HEK293 (cell line): ENCODE data around the gene UBA3.

Experiments
- BCL11A ChIP-seq: fragments of 450-650 bp; formaldehyde crosslinking; IDR thresholded peaks from 2 replicates; pipeline ENCODE4 v1.5.1; 2016; ENCODE audit warnings: low read depth, missing biosample characterization, missing genetic modification characterization
- GFI1B ChIP-seq: fragments of 450-650 bp; formaldehyde crosslinking; IDR thresholded peaks from 2 replicates; pipeline ENCODE4 v1.5.1; 2016; ENCODE audit warnings: missing biosample characterization, missing genetic modification characterization
- HOXA7 ChIP-seq: sonication (generic); formaldehyde crosslinking; IDR thresholded peaks from 2 replicates; pipeline ENCODE4 v1.8.1; 2022; ENCODE audit warnings: missing genetic modification reagents, borderline replicate concordance
- IKZF3 ChIP-seq: fragments of 450-650 bp; IDR thresholded peaks from 2 replicates; pipeline ENCODE4 v1.5.0; 2018; ENCODE audit warnings: missing biosample characterization, mild to moderate bottlenecking, missing genetic modification characterization, moderate library complexity
- KLF7 ChIP-seq: fragments of 450-650 bp; formaldehyde crosslinking; IDR thresholded peaks from 2 replicates; pipeline ENCODE4 v1.5.1; 2016; ENCODE audit warnings: missing biosample characterization, missing genetic modification characterization, borderline replicate concordance
- OSR2 ChIP-seq: fragments of 450-650 bp; formaldehyde crosslinking; IDR thresholded peaks from 2 replicates; pipeline ENCODE4 v1.5.1; 2016; ENCODE audit warnings: missing biosample characterization, missing genetic modification characterization
- OVOL3 ChIP-seq: fragments of 450-650 bp; formaldehyde crosslinking; IDR thresholded peaks from 2 replicates; pipeline ENCODE4 v1.5.1; 2016; ENCODE audit warnings: missing biosample characterization, missing genetic modification characterization
- PATZ1 ChIP-seq: fragments of 450-650 bp; formaldehyde crosslinking; IDR thresholded peaks from 2 replicates; pipeline ENCODE4 v1.5.1; 2016; ENCODE audit warnings: missing biosample characterization, missing genetic modification characterization
- PBX3 ChIP-seq: sonication (generic); formaldehyde crosslinking; IDR thresholded peaks from 2 replicates; pipeline ENCODE4 v1.8.1; 2022; ENCODE audit warnings: mild to moderate bottlenecking, moderate library complexity, missing genetic modification reagents
- PRDM6 ChIP-seq: fragments of 450-650 bp; formaldehyde crosslinking; IDR thresholded peaks from 2 replicates; pipeline ENCODE4 v1.5.1; 2017; ENCODE audit warnings: missing biosample characterization, missing genetic modification characterization
- RBAK ChIP-seq: fragments of 450-650 bp; formaldehyde crosslinking; IDR thresholded peaks from 2 replicates; pipeline ENCODE4 v1.5.1; 2016; ENCODE audit warnings: missing biosample characterization, missing genetic modification characterization
- SCRT2 ChIP-seq: fragments of 450-650 bp; formaldehyde crosslinking; IDR thresholded peaks from 2 replicates; pipeline ENCODE4 v1.5.1; 2016; ENCODE audit warnings: missing biosample characterization, missing genetic modification characterization
- WT1 ChIP-seq: fragments of 450-650 bp; formaldehyde crosslinking; IDR thresholded peaks from 2 replicates; pipeline ENCODE4 v1.5.1; 2016; ENCODE audit warnings: missing biosample characterization, missing genetic modification characterization
- YY2 ChIP-seq: fragments of 450-650 bp; formaldehyde crosslinking; IDR thresholded peaks from 2 replicates; pipeline ENCODE4 v1.5.1; 2016; ENCODE audit warnings: missing biosample characterization, missing genetic modification characterization
- ZBTB26 ChIP-seq: fragments of 450-650 bp; formaldehyde crosslinking; optimal IDR thresholded peaks from 2 replicates; pipeline ENCODE3; 2016; ENCODE audit warnings: missing biosample characterization, mild to moderate bottlenecking, missing genetic modification characterization
- ZFP3 ChIP-seq: fragments of 450-650 bp; formaldehyde crosslinking; IDR thresholded peaks from 2 replicates; pipeline ENCODE4 v1.5.1; 2016; ENCODE audit warnings: low read depth, missing biosample characterization, missing genetic modification characterization
- ZNF10 ChIP-seq: fragments of 450-650 bp; formaldehyde crosslinking; IDR thresholded peaks from 2 replicates; pipeline ENCODE4 v1.5.1; 2017; ENCODE audit warnings: missing biosample characterization, missing genetic modification characterization
- ZNF133 ChIP-seq: fragments of 450-650 bp; formaldehyde crosslinking; IDR thresholded peaks from 2 replicates; pipeline ENCODE4 v1.5.1; 2016; ENCODE audit warnings: missing biosample characterization, missing genetic modification characterization
- ZNF155 ChIP-seq: fragments of 450-650 bp; formaldehyde crosslinking; IDR thresholded peaks from 2 replicates; pipeline ENCODE4 v1.5.1; 2016; ENCODE audit warnings: missing biosample characterization, missing genetic modification characterization
- ZNF174 ChIP-seq: fragments of 450-650 bp; formaldehyde crosslinking; IDR thresholded peaks from 2 replicates; pipeline ENCODE4 v1.5.0; 2017; ENCODE audit warnings: missing biosample characterization, mild to moderate bottlenecking, missing genetic modification characterization
- ZNF184 ChIP-seq: fragments of 450-650 bp; IDR thresholded peaks from 2 replicates; pipeline ENCODE4 v1.5.1; 2018; ENCODE audit warnings: missing biosample characterization, mild to moderate bottlenecking, missing genetic modification characterization
- ZNF19 ChIP-seq: fragments of 450-650 bp; formaldehyde crosslinking; IDR thresholded peaks from 2 replicates; pipeline ENCODE4; 2016; ENCODE audit warnings: missing biosample characterization, missing genetic modification characterization, low read depth
- ZNF223 ChIP-seq: fragments of 450-650 bp; formaldehyde crosslinking; IDR thresholded peaks from 2 replicates; pipeline ENCODE4 v1.5.1; 2016; ENCODE audit warnings: missing biosample characterization, missing genetic modification characterization
- ZNF248 ChIP-seq: fragments of 450-650 bp; formaldehyde crosslinking; IDR thresholded peaks from 2 replicates; pipeline ENCODE4 v1.5.1; 2017; ENCODE audit warnings: missing biosample characterization, missing genetic modification characterization
- ZNF335 ChIP-seq: fragments of 450-650 bp; formaldehyde crosslinking; conservative IDR thresholded peaks from 2 replicates; pipeline ENCODE4 v1.5.1; 2016; ENCODE audit warnings: missing biosample characterization, missing genetic modification characterization
- ZNF423 ChIP-seq: fragments of 450-650 bp; formaldehyde crosslinking; IDR thresholded peaks from 2 replicates; pipeline ENCODE4 v1.5.1; 2016; ENCODE audit warnings: missing biosample characterization, missing genetic modification characterization
- ZNF426 ChIP-seq: fragments of 450-650 bp; formaldehyde crosslinking; IDR thresholded peaks from 2 replicates; pipeline ENCODE4 v1.5.1; 2017; ENCODE audit warnings: missing biosample characterization, missing genetic modification characterization, mild to moderate bottlenecking, inconsistent platforms, moderate library complexity
- ZNF514 ChIP-seq: fragments of 450-650 bp; formaldehyde crosslinking; IDR thresholded peaks from 2 replicates; pipeline ENCODE4 v1.5.1; 2016; ENCODE audit warnings: missing biosample characterization, missing genetic modification characterization
- ZNF521 ChIP-seq: fragments of 450-650 bp; formaldehyde crosslinking; IDR thresholded peaks from 2 replicates; pipeline ENCODE4 v1.5.1; 2017; ENCODE audit warnings: missing biosample characterization, mild to moderate bottlenecking, missing genetic modification characterization
- ZNF560 ChIP-seq: fragments of 450-650 bp; formaldehyde crosslinking; IDR thresholded peaks from 2 replicates; pipeline ENCODE4 v1.5.1; 2017; ENCODE audit warnings: missing biosample characterization, missing genetic modification characterization, borderline replicate concordance
- ZNF623 ChIP-seq: fragments of 450-650 bp; formaldehyde crosslinking; IDR thresholded peaks from 2 replicates; pipeline ENCODE4 v1.5.1; 2016; ENCODE audit warnings: missing biosample characterization, missing genetic modification characterization
- ZNF626 ChIP-seq: fragments of 450-650 bp; sonication (Bioruptor Pico); formaldehyde crosslinking; IDR thresholded peaks from 2 replicates; pipeline ENCODE4 v1.5.1; 2018; ENCODE audit warnings: missing biosample characterization, missing genetic modification characterization, inconsistent platforms
- ZNF701 ChIP-seq: fragments of 450-650 bp; formaldehyde crosslinking; IDR thresholded peaks from 2 replicates; pipeline ENCODE4 v1.5.1; 2016; ENCODE audit warnings: missing biosample characterization, missing genetic modification characterization
- ZNF707 ChIP-seq: fragments of 450-650 bp; formaldehyde crosslinking; IDR thresholded peaks from 2 replicates; pipeline ENCODE4 v1.5.1; 2016; ENCODE audit warnings: missing biosample characterization, missing genetic modification characterization
- ZSCAN23 ChIP-seq: fragments of 450-650 bp; formaldehyde crosslinking; IDR thresholded peaks from 2 replicates; pipeline ENCODE4 v1.5.1; 2016; ENCODE audit warnings: missing biosample characterization, missing genetic modification characterization

The UBA3 gene

GRCh38 chr3:69013253-69014021 lies 66.7 kb downstream of the UBA3 start, which contains the start of gene EOGT (continued):
- no peak for TF ChIP-seq PRDM6
- no peak for TF ChIP-seq ZNF248 (tag by site-specific recombination)
- TF ChIP-seq ZBTB26, result peak; percentile 88
- no peak for TF ChIP-seq ZNF174 (tag by site-specific recombination)
- no peak for TF ChIP-seq ZNF155
- TF ChIP-seq ZNF19 (tag by site-specific recombination), result no peak
- no peak for TF ChIP-seq ZNF426
- TF ChIP-seq ZFP3 (tag by site-specific recombination), result no peak
- TF ChIP-seq ZNF335, result peak; percentile 73
- TF ChIP-seq ZNF626, result no peak
- no peak for TF ChIP-seq ZNF521 (tag by site-specific recombination)
- TF ChIP-seq PATZ1 (tag by site-specific recombination), result 0 out of 2 replicates have a peak, but pooled peaks have one; percentile 47
- no peak for TF ChIP-seq ZNF701 (tag by site-specific recombination)
- TF ChIP-seq ZNF133 (tag by site-specific recombination), result no peak
- TF ChIP-seq ZNF10, result 0 out of 2 replicates have a peak, but pooled peaks have one; percentile 2
- no peak for TF ChIP-seq ZNF184 (tag by site-specific recombination)
- no peak for TF ChIP-seq ZNF707 (tag by site-specific recombination)
- no peak for TF ChIP-seq OVOL3 (tag by site-specific recombination)
- TF ChIP-seq PBX3, result no peak
- TF ChIP-seq IKZF3 (tag by site-specific recombination), result peak; percentile 54; the same call in 1 of the 2 replicates
- peak; percentile 89 for TF ChIP-seq OSR2 (tag by site-specific recombination)
- no peak for TF ChIP-seq YY2 (tag by site-specific recombination)
- no peak for TF ChIP-seq BCL11A (tag by site-specific recombination)
- TF ChIP-seq KLF7 (tag by site-specific recombination), result no peak
- TF ChIP-seq HOXA7 (CRISPR knock-in tag), result no peak
- TF ChIP-seq ZNF514, result no peak
- TF ChIP-seq ZNF223 (tag by site-specific recombination), result peak; percentile 95
- TF ChIP-seq ZNF423 (tag by site-specific recombination), result peak; percentile 44; the same call in 1 of the 2 replicates
- TF ChIP-seq ZSCAN23 (tag by site-specific recombination), result no peak
- no peak for TF ChIP-seq ZNF623 (tag by site-specific recombination)
- no peak for TF ChIP-seq GFI1B (tag by site-specific recombination)
- no peak for TF ChIP-seq RBAK (tag by site-specific recombination)
- TF ChIP-seq WT1 (tag by site-specific recombination), result no peak; the same call in 1 of the 2 replicates
- TF ChIP-seq ZNF560 (tag by site-specific recombination), result no peak
- TF ChIP-seq SCRT2 (tag by site-specific recombination), result no peak
